Prostate gland (tissue), 2 donors: ENCODE data around the gene CRADD. TPM values are rescaled to one million over a fixed set of nuclear protein-coding genes. Genes with fewer than 3 reads are reported as not detected.
A peak's percentile ranks its signal among the peaks of the same experiment; 100 is the strongest.

Experiments
- DNase-seq: peaks from one replicate; pipeline ENCODE4 v3.0.0-alpha.2; 2019; ENCODE audit warnings: low spot score
- H3K27ac ChIP-seq, 2 donors: fragments of 200-600 bp; sonication (generic); 2 replicates each; pipeline ENCODE4 v1.5.1; 2017 to 2019
- H3K27me3 ChIP-seq: fragments of 200-600 bp; sonication (generic); replicated peaks from 2 replicates; pipeline ENCODE4 v1.5.1; 2019; ENCODE audit not compliant: insufficient read depth
- H3K36me3 ChIP-seq, 2 donors: fragments of 200-600 bp; sonication (generic); 1 replicate in 1 of 2; 2 replicates in 1 of 2; pipeline versions ENCODE4 v1.5.1 to v1.8.1; 2017 to 2019
- H3K4me1 ChIP-seq: fragments of 200-600 bp; sonication (generic); replicated peaks from 2 replicates; pipeline ENCODE4 v1.5.1; 2019
- H3K4me3 ChIP-seq, 2 donors: fragments of 200-600 bp; sonication (generic); 2 replicates each; pipeline ENCODE4 v1.5.1; 2017 to 2019
- H3K9me3 ChIP-seq: fragments of 200-600 bp; sonication (generic); 2 replicates; pipeline ENCODE4 v1.5.1; 2017
- CTCF ChIP-seq, 4 experiments: fragments of 200-600 bp in 2 of 4; fragments of 450-650 bp in 2 of 4; sonication (generic) in 2 of 4; IDR thresholded peaks; 1 replicate in 3 of 4; 2 replicates in 1 of 4; pipeline ENCODE4 v1.5.1; 2016 to 2019; ENCODE audit warnings: antibody characterized with exemption in 4 of 4, mild to moderate bottlenecking in 2 of 4, moderate library complexity in 2 of 4
- POLR2A ChIP-seq: fragments of 450-650 bp; IDR thresholded peaks from one replicate; pipeline ENCODE4 v1.6.1; 2016; ENCODE audit warnings: antibody characterized with exemption, mild to moderate bottlenecking
- POLR2AphosphoS5 ChIP-seq: sonication (generic); formaldehyde crosslinking; IDR thresholded peaks from one replicate; pipeline ENCODE4 v1.6.1; 2017; ENCODE audit warnings: antibody characterized with exemption
- WGBS: methylation state at CpG from one replicate; pipeline ENCODE4 v1.1.5; 2018; 5-methylcytosine and 5-hydroxymethylcytosine counted together
- intact Hi-C: fragments of 100-400 bp; cut with DNase I; formaldehyde crosslinking; loops from one replicate; pipeline ENCODE4 v1.14.2; 2022
- total RNA-seq, 2 donors: library from RNA; depleted of rRNA; stranded (reverse); fragments of >200 nt; gene quantifications; one replicate each; pipeline ENCODE4 v1.1.0, GENCODE V29; 2016

CRADD gene
- total RNA-seq, result 10 to 100 TPM; 38.9 to 42.4 TPM

- peak; percentile 84 for DNase-seq
- WGBS, result under 1% methylated on average over 41 of the region's 41 CpGs
These were observed at the start of gene CRADD for GRCh38 chr12:93677195-93678064. Gene CRADD (plus strand): TSS chr12:93677375.

GRCh38 chr12:93632383-93632782, 44.8 kb upstream of the CRADD start:
- TF ChIP-seq POLR2AphosphoS5, result no peak
- TF ChIP-seq CTCF (IDR thresholded peaks at IDR 0.05), result no peak
- TF ChIP-seq POLR2A, result no peak
- H3K36me3 ChIP-seq, result no peaks in the 10 kb centered on the region
- no peaks in the 10 kb centered on the region for H3K27me3 ChIP-seq
- intact Hi-C loops, result loop anchor here (5.0 to 10.0 kb wide), 2 partner anchors 35 to 58 kb away; partner anchors contain the start of gene SOCS2
- H3K9me3 ChIP-seq, result no peaks in the 10 kb centered on the region
- WGBS, result 100% methylated on average over 1 of the region's 1 CpG
- no peak overlapping the region for H3K4me3 ChIP-seq
- no peak overlapping the region for H3K27ac ChIP-seq
- no peaks in the 10 kb centered on the region for H3K4me1 ChIP-seq
- no peak for DNase-seq

More at GRCh38 chr12:93677195-93678064, at the start of gene CRADD:
- Histone ChIP-seq H3K36me3 (no peaks in the 10 kb centered on the region), H3K27me3 (no peaks in the 10 kb centered on the region), H3K4me3 (peak within 1 kb of the TSS; percentile 51 to 61), H3K4me1 (no peaks in the 10 kb centered on the region), H3K27ac (peak within 1 kb of the TSS; percentile 97 to 98), H3K9me3 (no peaks in the 10 kb centered on the region)
- TF ChIP-seq CTCF (IDR thresholded peaks at IDR 0.05), result peak in 1 of 4 experiments; percentile 15
- TF ChIP-seq POLR2AphosphoS5, result peak; percentile 98
- TF ChIP-seq POLR2A, result peak; percentile 55
- intact Hi-C loops, result loop anchor here (5.0 kb wide), 2 partner anchors 85 to 105 kb away; partner anchors contain the start of gene SOCS2

DNA sequence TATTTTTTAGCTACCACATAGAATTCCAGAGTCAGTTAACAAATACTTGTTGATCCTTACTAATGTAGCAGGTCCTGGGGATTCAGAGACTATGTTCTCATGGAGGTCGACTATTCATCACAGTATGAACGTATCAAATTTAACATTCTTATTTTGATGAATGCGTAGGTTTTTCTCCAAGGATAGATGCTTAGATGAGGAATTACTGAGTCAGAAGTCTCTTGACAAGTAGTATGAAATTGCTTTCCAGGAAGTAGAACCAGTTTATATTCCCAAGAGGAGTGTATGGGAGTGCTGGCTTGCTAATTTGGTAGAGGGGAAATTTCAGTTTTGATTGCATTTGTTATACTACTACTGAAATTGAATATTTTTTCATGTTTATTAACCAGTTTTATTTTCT, 42.8 kb upstream of the CRADD start:
- no peak for DNase-seq
- intact Hi-C loops, result loop anchor here (5.0 to 10.0 kb wide), 2 partner anchors 37 to 60 kb away; partner anchors contain the start of gene SOCS2
- TF ChIP-seq POLR2AphosphoS5 (no peak), POLR2A (no peak), CTCF (IDR thresholded peaks at IDR 0.05) (no peak)
- H3K4me1 ChIP-seq, result no peaks in the 10 kb centered on the region
- WGBS, result 82% methylated on average over 3 of the region's 3 CpGs
- no peak overlapping the region for H3K27ac ChIP-seq
- H3K27me3 ChIP-seq, result no peaks in the 10 kb centered on the region
- no peaks in the 10 kb centered on the region for H3K9me3 ChIP-seq
- no peak overlapping the region for H3K4me3 ChIP-seq
- H3K36me3 ChIP-seq, result no peaks in the 10 kb centered on the region

DNA sequence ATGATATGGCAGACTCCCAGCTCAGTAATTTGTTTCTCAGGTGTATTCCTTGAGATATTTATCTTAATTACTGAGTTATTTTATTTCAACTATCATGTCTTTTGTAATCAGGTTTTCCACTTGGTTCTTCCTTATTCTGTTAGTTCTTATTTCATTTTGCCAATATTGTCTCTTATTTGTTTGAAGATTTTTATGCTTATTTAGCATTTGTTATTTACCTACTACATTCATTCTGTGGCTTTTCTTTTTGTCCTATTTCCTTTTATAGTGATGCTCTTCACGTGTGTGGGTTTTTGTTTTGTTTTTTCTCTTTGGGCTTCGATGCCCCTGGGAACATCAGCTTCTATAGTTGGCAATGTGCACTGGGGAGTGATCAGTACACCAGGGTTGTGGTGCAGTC, 40.5 kb upstream of the CRADD start:
- Histone ChIP-seq H3K4me1 (no peaks in the 10 kb centered on the region), H3K36me3 (no peaks in the 10 kb centered on the region), H3K9me3 (no peaks in the 10 kb centered on the region), H3K4me3 (no peak overlapping the region), H3K27me3 (no peaks in the 10 kb centered on the region), H3K27ac (no peak overlapping the region)
- DNase-seq, result no peak
- no peak for TF ChIP-seq POLR2A
- TF ChIP-seq CTCF (IDR thresholded peaks at IDR 0.05), result no peak
- intact Hi-C loops, result loop anchor here (10.0 kb wide), 1 partner anchor 62 kb away; the partner anchor contains the start of gene SOCS2
- 72% methylated on average over 2 of the region's 2 CpGs for WGBS
